Measurements from ENCODE around the gene CHMP1B.
A peak's percentile ranks its signal among the peaks of the same experiment; 100 is the strongest.

CHMP1B gene

DNA sequence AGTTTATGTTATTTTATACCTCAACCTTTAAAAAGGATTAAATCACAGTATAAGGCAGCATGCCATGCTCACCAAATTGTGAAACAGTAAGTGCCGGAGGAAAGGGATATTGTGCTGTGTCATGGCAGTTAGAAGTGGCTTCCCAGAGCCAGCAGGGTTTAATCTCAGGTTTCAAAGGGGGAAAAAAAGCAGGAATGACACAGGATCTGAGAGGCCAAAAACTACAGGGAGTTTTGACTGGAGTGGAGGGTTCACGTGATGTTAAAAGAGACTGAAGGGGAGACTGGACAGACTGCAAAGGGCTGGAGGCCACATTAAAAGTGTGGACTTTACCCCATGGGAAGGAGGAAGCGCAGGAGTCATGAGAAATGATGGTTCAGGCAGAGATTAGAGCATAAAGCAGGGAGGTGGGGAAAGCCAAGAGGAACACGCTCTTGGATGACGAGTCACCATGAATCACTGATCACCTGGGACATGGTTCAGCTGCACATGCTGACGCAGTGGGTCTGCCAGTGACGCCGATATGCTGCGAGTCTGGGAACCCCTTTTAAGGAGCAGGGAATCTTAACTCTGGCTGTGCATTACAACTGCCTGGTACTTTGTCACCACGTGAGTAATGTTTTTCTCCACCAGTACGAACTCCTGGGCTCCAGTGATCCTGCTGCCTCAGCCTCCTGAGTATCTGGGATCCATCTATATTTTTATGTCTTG lies 6.1 kb downstream of the CHMP1B start:
- TF ChIP-seq, protein P1, sequence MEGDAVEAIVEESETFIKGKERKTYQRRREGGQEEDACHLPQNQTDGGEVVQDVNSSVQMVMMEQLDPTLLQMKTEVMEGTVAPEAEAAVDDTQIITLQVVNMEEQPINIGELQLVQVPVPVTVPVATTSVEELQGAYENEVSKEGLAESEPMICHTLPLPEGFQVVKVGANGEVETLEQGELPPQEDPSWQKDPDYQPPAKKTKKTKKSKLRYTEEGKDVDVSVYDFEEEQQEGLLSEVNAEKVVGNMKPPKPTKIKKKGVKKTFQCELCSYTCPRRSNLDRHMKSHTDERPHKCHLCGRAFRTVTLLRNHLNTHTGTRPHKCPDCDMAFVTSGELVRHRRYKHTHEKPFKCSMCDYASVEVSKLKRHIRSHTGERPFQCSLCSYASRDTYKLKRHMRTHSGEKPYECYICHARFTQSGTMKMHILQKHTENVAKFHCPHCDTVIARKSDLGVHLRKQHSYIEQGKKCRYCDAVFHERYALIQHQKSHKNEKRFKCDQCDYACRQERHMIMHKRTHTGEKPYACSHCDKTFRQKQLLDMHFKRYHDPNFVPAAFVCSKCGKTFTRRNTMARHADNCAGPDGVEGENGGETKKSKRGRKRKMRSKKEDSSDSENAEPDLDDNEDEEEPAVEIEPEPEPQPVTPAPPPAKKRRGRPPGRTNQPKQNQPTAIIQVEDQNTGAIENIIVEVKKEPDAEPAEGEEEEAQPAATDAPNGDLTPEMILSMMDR (IDR thresholded peaks at IDR 0.05), result no peak
- DNase-seq, result peak; percentile 75 to 94
- peak overlapping the region; percentile 68 to 73 for H3K27ac ChIP-seq
- no peaks in the 10 kb centered on the region for H3K9me3 ChIP-seq
- no peaks in the 10 kb centered on the region for H3K27me3 ChIP-seq
- intact Hi-C loops (cut with DNase I; ENCODE audit: low total_unique reads), result loop anchor here (10.0 kb wide), 2 partner anchors 47 to 683 kb away; partner anchors contain the start of gene MPPE1
- H3K4me1 ChIP-seq, result peaks cover 0 to 44% (median 18%) of the 10 kb centered on the region in 4 donors
- H3K36me3 ChIP-seq, result peaks cover 6 to 28% (median 11%) of the 10 kb centered on the region in 3 donors
- H3K4me3 ChIP-seq, result no peak overlapping the region

GRCh38 chr18:11859282-11859830 lies 8.1 kb downstream of the CHMP1B start:
- Histone ChIP-seq H3K9me3 (no peaks in the 10 kb centered on the region), H3K27ac (no peak overlapping the region), H3K27me3 (no peaks in the 10 kb centered on the region), H3K36me3 (peaks cover 6 to 18% (median 7%) of the 10 kb centered on the region in 3 donors), H3K4me3 (no peak overlapping the region), H3K4me1 (peaks cover 0 to 23% (median 3%) of the 10 kb centered on the region in 4 donors)
- TF ChIP-seq, protein P1 (IDR thresholded peaks at IDR 0.05), result no peak
- intact Hi-C loops (cut with DNase I; ENCODE audit: low total_unique reads), result loop anchor here (10.0 kb wide), 2 partner anchors 45 to 685 kb away; partner anchors contain the start of gene MPPE1
- no peak for DNase-seq

- intact Hi-C loops (cut with DNase I; ENCODE audit: low total_unique reads), result loop anchor here (10.0 kb wide), 2 partner anchors 45 to 685 kb away; partner anchors contain the start of gene MPPE1
- H3K36me3 ChIP-seq, result peaks cover 3 to 12% (median 6%) of the 10 kb centered on the region in 3 donors
- no peaks in the 10 kb centered on the region for H3K9me3 ChIP-seq
- H3K4me3 ChIP-seq, result no peak overlapping the region
- H3K27me3 ChIP-seq, result no peaks in the 10 kb centered on the region
- TF ChIP-seq, protein P1 (IDR thresholded peaks at IDR 0.05), result no peak
- DNase-seq, result no peak
- peaks cover 0 to 18% (median 0%) of the 10 kb centered on the region in 4 donors for H3K4me1 ChIP-seq
- no peak overlapping the region for H3K27ac ChIP-seq
Measured at GRCh38 chr18:11859903-11860407, 8.7 kb downstream of the CHMP1B start.

GRCh38 chr18:11860594-11861450 lies 9.6 kb downstream of the CHMP1B start:
- intact Hi-C loops (cut with DNase I; ENCODE audit: low total_unique reads), result no loop called here
- Histone ChIP-seq H3K36me3 (peaks cover 0 to 7% (median 5%) of the 10 kb centered on the region in 3 donors), H3K27ac (no peak overlapping the region), H3K4me3 (no peak overlapping the region), H3K4me1 (peaks cover 0 to 18% (median 0%) of the 10 kb centered on the region in 4 donors), H3K9me3 (no peaks in the 10 kb centered on the region), H3K27me3 (no peaks in the 10 kb centered on the region)
- no peak for DNase-seq
- TF ChIP-seq, protein P1 (IDR thresholded peaks at IDR 0.05), result no peak

DNA sequence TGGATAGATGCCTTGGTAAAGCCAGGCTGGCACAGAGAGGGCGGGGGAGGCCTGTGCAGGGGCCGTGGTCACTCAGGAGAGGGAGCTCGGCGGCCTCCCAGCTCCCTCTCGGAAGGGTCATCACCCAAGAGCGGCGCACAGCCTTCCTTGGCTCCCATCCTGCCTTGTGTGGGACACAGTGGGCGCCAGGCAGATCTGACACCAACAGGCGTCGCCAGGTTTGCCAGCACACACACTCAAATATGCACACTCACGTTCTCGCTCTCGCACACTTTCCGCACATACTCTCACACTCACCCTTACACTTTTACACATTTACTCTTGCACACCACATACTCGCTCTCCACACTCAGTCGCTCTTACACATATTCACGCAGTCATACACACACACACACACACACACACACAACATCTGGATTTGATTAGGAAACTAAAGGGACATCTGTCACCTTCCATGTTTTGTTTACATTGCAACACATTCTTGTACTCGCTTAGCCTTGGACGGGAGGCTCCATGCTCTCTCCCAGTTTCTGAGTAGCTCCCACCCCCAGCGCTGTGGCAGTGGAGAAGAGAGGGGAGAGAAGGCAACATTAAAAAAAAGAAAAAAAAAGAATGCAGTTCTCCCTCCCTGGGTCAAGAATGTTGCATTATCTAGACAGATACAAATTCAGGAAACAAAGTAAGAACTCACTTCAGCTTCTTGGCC lies 10.5 kb downstream of the CHMP1B start:
- Histone ChIP-seq H3K36me3 (peaks cover 0 to 7% (median 3%) of the 10 kb centered on the region in 3 donors), H3K4me3 (no peak overlapping the region), H3K9me3 (no peaks in the 10 kb centered on the region), H3K27ac (no peak overlapping the region), H3K4me1 (peaks cover 0 to 9% (median 0%) of the 10 kb centered on the region in 4 donors), H3K27me3 (no peaks in the 10 kb centered on the region)
- TF ChIP-seq, protein P1 (IDR thresholded peaks at IDR 0.05), result no peak
- DNase-seq, result no peak
- intact Hi-C loops (cut with DNase I; ENCODE audit: low total_unique reads), result no loop called here
